ENCODE results near the gene PGA3. TPM values are rescaled to one million over a fixed set of nuclear protein-coding genes. Genes with fewer than 3 reads are reported as not detected.

Gene PGA3
- polyA plus RNA-seq, 1 of the 3 experiments (the other 2 are of a cell fraction): not detected

- Histone ChIP-seq H3K4me1 (ENCODE audit: control insufficient read depth in 1 of 2, insufficient read depth in 2 of 2, low read depth in 1 of 2, low read length in 1 of 2) (no peaks in the 10 kb centered on the region), H3K9ac (no peak overlapping the region), H3K27ac (ENCODE audit: low read depth in 2 of 2, low read length in 1 of 2) (no peak overlapping the region), H3K4me3 (ENCODE audit: low read depth in 2 of 2, low read length in 1 of 2) (no peak overlapping the region), H3K79me2 (ENCODE audit: insufficient read depth) (no peaks in the 10 kb centered on the region), H3K9me3 (no peaks in the 10 kb centered on the region), H3K27me3 (ENCODE audit: insufficient read depth) (peaks cover 25% of the 10 kb centered on the region; the same call in 1 of the 2 replicates), H3K9me2 (no peaks in the 10 kb centered on the region), H3K4me2 (no peak overlapping the region), H2AFZ (ENCODE audit: low read depth) (no peak overlapping the region), H3K36me3 (replicated peaks in 1 of 2; ENCODE audit: control insufficient read depth in 1 of 2, insufficient read depth in 2 of 2, low read length in 1 of 2) (no peaks in the 10 kb centered on the region), H4K20me1 (ENCODE audit: insufficient read depth) (no peaks in the 10 kb centered on the region), H3F3A (replicated peaks; ENCODE audit: insufficient read depth) (no peaks in the 10 kb centered on the region)
- DNase-seq: no peak
- 26% methylated on average over 6 of the region's 9 CpGs for WGBS (ENCODE audit: low lambda C conversion rate)
- POLR2A ChIA-PET: interaction anchor here (0.6 to 1.2 kb wide), 2 partner anchors 9 to 1454 kb away, joined by 3 read pairs; partner anchors contain the start of gene VPS37C
- no peak for TF ChIP-seq FOSL2 (IDR thresholded peaks at IDR 0.05; ENCODE audit: borderline replicate concordance, low read depth)
- CTCF ChIA-PET: interaction anchor here (1.1 to 4.5 kb wide), 6 partner anchors 9 to 339 kb away, joined by 3 to 24 read pairs (median 4); partner anchors contain the start of gene VPS37C
Observed at GRCh38 chr11:61170566-61170965, 32.7 kb upstream of the PGA3 start.

- H3K9ac ChIP-seq: no peak overlapping the region
- H3K36me3 ChIP-seq (replicated peaks in 1 of 2; ENCODE audit: control insufficient read depth in 1 of 2, insufficient read depth in 2 of 2, low read length in 1 of 2): no peaks in the 10 kb centered on the region
- no peak overlapping the region for H3K27ac ChIP-seq (ENCODE audit: low read depth in 2 of 2, low read length in 1 of 2)
- no peak overlapping the region for H2AFZ ChIP-seq (ENCODE audit: low read depth)
- H3K4me3 ChIP-seq (ENCODE audit: low read depth in 2 of 2, low read length in 1 of 2): no peak overlapping the region
- H3K9me3 ChIP-seq: no peaks in the 10 kb centered on the region
- 70% methylated on average over 3 of the region's 3 CpGs for WGBS (ENCODE audit: low lambda C conversion rate)
- no peaks in the 10 kb centered on the region for H4K20me1 ChIP-seq (ENCODE audit: insufficient read depth)
- no peak overlapping the region for H3K4me2 ChIP-seq
- H3K4me1 ChIP-seq (ENCODE audit: control insufficient read depth in 1 of 2, insufficient read depth in 2 of 2, low read depth in 1 of 2, low read length in 1 of 2): no peaks in the 10 kb centered on the region
- no peaks in the 10 kb centered on the region for H3F3A ChIP-seq (replicated peaks; ENCODE audit: insufficient read depth)
- no peak for DNase-seq
- no peaks in the 10 kb centered on the region for H3K9me2 ChIP-seq
- peaks cover 26% of the 10 kb centered on the region; the same call in 1 of the 2 replicates for H3K27me3 ChIP-seq (ENCODE audit: insufficient read depth)
- no peak for TF ChIP-seq JUND (IDR thresholded peaks at IDR 0.05)
- TF ChIP-seq GABPA (IDR thresholded peaks at IDR 0.05; ENCODE audit: low read depth): no peak
- no peak for TF ChIP-seq SIN3A (IDR thresholded peaks at IDR 0.05; ENCODE audit: borderline replicate concordance, low read depth, low read length)
- no peak for TF ChIP-seq PBX3 (IDR thresholded peaks at IDR 0.05)
- TF ChIP-seq POLR2AphosphoS5 (IDR thresholded peaks at IDR 0.05; ENCODE audit: low read depth, low read length): no peak
- no peak for TF ChIP-seq EZH2phosphoT487 (IDR thresholded peaks at IDR 0.05; ENCODE audit: borderline replicate concordance, low read depth)
- POLR2A ChIA-PET: no interaction called here
- no peaks in the 10 kb centered on the region for H3K79me2 ChIP-seq (ENCODE audit: insufficient read depth)
- CTCF ChIA-PET: interaction anchor here (0.7 to 4.5 kb wide), 4 partner anchors 11 to 43 kb away, joined by 3 to 24 read pairs (median 3); no protein-coding TSS in a partner anchor
Observed at GRCh38 chr11:61171907-61172306, 31.4 kb upstream of the PGA3 start.

- TF ChIP-seq GATA2 (CRISPR knock-in tag; IDR thresholded peaks at IDR 0.05): no peak
- no peak for TF ChIP-seq USF1 (IDR thresholded peaks at IDR 0.05; ENCODE audit: borderline replicate concordance, low read depth)
- no peak for TF ChIP-seq MEF2A (IDR thresholded peaks at IDR 0.05; ENCODE audit: borderline replicate concordance, low read depth)
- no peak for TF ChIP-seq JUND (IDR thresholded peaks at IDR 0.05)
- no peak for TF ChIP-seq YY1 (IDR thresholded peaks at IDR 0.05; ENCODE audit: low read depth)
- no peak for TF ChIP-seq CHD2 (IDR thresholded peaks at IDR 0.05; ENCODE audit: low read length, partially characterized antibody)
- TF ChIP-seq RFX5 (IDR thresholded peaks at IDR 0.05; ENCODE audit: low read length): no peak
- TF ChIP-seq MXI1 (IDR thresholded peaks at IDR 0.05; ENCODE audit: low read depth, low read length): no peak
- TF ChIP-seq CTCF (IDR thresholded peaks at IDR 0.05): no peak
- no peak for TF ChIP-seq TAF1 (IDR thresholded peaks at IDR 0.05; ENCODE audit: borderline replicate concordance, low read depth, low read length)
- TF ChIP-seq USF2 (IDR thresholded peaks at IDR 0.05; ENCODE audit: borderline replicate concordance, low read depth, low read length): no peak
- no peak for TF ChIP-seq FOXJ3 (CRISPR knock-in tag; IDR thresholded peaks at IDR 0.05)
- Histone ChIP-seq H3K9me3 (no peaks in the 10 kb centered on the region), H3F3A (replicated peaks; ENCODE audit: insufficient read depth) (no peaks in the 10 kb centered on the region), H3K27me3 (ENCODE audit: insufficient read depth) (peaks cover 26% of the 10 kb centered on the region; the same call in 1 of the 2 replicates), H3K4me2 (no peak overlapping the region), H3K9ac (no peak overlapping the region), H3K79me2 (ENCODE audit: insufficient read depth) (no peaks in the 10 kb centered on the region), H3K4me1 (ENCODE audit: control insufficient read depth in 1 of 2, insufficient read depth in 2 of 2, low read depth in 1 of 2, low read length in 1 of 2) (no peaks in the 10 kb centered on the region), H4K20me1 (ENCODE audit: insufficient read depth) (no peaks in the 10 kb centered on the region), H3K27ac (ENCODE audit: low read depth in 2 of 2, low read length in 1 of 2) (no peak overlapping the region), H3K9me2 (no peaks in the 10 kb centered on the region), H3K36me3 (replicated peaks in 1 of 2; ENCODE audit: control insufficient read depth in 1 of 2, insufficient read depth in 2 of 2, low read length in 1 of 2) (no peaks in the 10 kb centered on the region), H2AFZ (ENCODE audit: low read depth) (no peak overlapping the region), H3K4me3 (ENCODE audit: low read depth in 2 of 2, low read length in 1 of 2) (no peak overlapping the region)
- POLR2A ChIA-PET: no interaction called here
- DNase-seq: no peak
- CTCF ChIA-PET: interaction anchor here (0.7 to 4.5 kb wide), 3 partner anchors 11 to 43 kb away, joined by 3 to 24 read pairs (median 3); no protein-coding TSS in a partner anchor
- 37% methylated on average over 5 of the region's 5 CpGs for WGBS (ENCODE audit: low lambda C conversion rate)
Observed at GRCh38 chr11:61172356-61172755, 31.0 kb upstream of the PGA3 start.
